NCI-H1417 treated with DMSO at 0.1 percent for 48 hours (cell line): ENCODE results near the gene COL26A1.
"Not testable (repeated sequence)": the region's sequence is repeated elsewhere in the genome, so short reads cannot be mapped to it uniquely, and the experiment has no call there.

Experiments
- DNase-seq: peaks from one replicate; lab custom pipeline; 2025; lab: John Stamatoyannopoulos, UW

COL26A1 gene

GRCh38 chr7:101362334-101363195 is at the start of gene COL26A1:
COL26A1 (plus strand) TSS chr7:101362875; CDS start chr7:101363033, 158 bp downstream.
- no peak for DNase-seq

GRCh38 chr7:101315336-101315735 is 47.3 kb upstream of the COL26A1 start:
- no peak for DNase-seq

DNA sequence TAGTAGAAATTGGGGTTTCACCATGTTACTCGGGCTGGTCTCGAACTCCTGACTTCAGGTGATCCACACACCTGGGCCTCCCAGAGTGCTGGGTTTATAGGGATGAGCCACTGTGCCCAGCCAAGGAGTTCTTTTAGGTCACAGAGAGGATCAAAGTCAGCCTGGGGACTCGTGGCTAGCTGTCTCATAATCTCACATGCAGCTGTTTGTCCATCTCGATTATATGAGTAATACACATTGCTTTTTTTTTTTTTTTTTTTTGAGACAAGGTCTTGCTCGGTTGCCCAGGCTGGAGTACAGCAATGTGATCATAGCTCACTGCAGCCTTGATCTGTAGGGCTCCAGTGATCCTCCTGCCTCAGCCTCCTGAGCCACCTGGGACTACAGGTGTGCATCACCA is 43.3 kb upstream of the COL26A1 start:
- no peak for DNase-seq

- DNase-seq: peak; percentile 21
These were observed 40.9 kb upstream of the COL26A1 start, which contains the start of gene IFT22 for GRCh38 chr7:101321491-101322401. IFT22 (minus strand) TSS chr7:101321812; CDS start chr7:101321709, 103 bp downstream.

- no peak for DNase-seq
These were observed 34.5 kb upstream of the COL26A1 start for GRCh38 chr7:101328159-101328558.

DNA sequence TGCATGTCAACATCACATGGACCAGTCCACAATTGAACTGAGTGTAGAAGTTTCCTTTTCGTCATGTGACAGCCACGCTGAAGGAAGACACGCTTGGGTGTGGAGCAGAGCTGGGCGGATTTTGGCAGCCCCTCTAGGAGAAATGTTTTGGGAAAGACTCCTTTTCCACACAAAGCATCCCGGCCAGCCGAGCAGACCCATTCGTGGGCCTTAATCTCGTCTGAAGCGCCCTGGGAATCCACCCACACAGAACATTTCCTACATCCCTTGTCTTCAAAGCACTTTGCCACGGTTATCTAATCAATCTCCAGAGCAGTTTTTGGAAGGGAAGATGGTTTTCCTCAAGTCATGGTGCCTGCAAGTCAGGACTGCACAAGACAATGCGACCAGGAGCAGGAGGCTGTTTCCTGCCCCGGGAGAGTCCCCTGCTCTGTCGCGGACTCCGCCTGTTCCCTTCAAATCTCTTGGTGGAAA is 32.6 kb upstream of the COL26A1 start:
- DNase-seq: no peak

- no peak for DNase-seq
These were observed 30.6 kb upstream of the COL26A1 start for GRCh38 chr7:101332026-101332425.

- DNase-seq: no peak
These were observed 28.8 kb upstream of the COL26A1 start for GRCh38 chr7:101333912-101334311.

DNA sequence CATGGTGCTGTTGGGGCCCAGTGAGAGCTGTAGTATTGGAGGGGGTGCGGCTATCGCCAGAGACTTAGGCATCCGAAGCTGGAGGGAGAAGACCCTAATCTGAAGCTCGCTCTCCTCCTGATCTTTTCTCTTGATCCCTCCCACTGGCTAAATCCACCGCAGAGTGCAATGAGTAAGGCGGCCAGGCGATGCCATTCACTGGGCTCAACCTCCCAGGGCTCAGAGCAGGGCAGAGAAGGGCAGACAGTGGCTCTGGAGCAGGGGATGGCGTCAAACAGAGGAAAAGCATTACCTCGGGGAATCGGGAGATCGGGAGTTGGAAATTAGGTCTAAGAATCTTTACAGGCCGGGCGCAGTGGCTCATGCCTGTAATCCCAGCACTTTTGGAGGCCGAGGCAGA is 22.3 kb upstream of the COL26A1 start:
- DNase-seq: no peak

DNA sequence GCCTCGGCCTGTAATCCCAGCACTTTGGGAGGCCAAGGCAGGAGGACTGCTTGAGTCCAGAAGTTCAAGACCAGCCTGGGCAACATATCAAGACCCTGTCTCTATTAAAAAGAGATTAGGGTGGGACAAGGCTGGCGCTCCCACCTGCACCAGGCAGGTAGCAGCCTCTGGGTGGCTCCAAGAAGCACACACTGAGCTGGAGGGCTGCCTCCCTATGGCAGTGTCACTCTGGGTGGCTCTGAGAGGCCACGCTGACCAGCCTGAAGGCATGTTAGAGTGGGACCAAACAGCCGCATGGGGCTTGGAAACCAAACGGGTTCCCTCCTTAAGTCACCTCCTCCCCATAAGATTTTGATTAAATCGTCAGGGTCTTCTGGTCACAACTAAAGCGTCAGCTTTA is 19.8 kb upstream of the COL26A1 start:
- no peak for DNase-seq

- no peak for DNase-seq
These were observed 15.2 kb upstream of the COL26A1 start for GRCh38 chr7:101347477-101347876.

DNA sequence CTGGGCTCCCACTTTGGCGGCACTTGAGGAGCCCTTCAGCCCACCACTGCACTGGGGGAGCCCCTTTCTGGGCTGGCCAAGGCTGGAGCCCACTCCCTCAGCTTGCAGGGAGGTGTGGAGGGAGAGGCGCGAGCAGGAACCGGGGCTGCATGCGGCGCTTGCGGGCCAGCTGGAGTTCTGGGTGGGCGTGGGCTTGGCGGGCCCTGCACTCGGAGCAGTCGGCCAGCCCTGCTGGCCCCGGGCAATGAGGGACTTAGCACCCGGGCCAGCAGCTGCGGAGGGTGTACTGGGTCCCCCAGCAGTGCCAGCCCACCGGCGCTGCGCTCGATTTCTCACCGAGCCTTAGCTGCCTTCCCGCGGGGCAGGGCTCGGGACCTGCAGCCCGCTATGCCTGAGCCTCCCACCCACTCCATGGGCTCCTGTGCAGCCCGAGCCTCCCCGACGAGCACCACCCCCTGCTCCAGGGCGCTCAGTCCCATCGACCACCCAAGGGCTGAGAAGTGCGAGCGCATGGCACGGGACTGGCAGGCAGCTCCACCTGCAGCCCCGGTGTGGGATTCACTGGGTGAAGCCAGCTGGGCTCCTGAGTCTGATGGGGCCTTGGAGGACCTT is 14.1 kb upstream of the COL26A1 start:
- not testable (repeated sequence) for DNase-seq

DNA sequence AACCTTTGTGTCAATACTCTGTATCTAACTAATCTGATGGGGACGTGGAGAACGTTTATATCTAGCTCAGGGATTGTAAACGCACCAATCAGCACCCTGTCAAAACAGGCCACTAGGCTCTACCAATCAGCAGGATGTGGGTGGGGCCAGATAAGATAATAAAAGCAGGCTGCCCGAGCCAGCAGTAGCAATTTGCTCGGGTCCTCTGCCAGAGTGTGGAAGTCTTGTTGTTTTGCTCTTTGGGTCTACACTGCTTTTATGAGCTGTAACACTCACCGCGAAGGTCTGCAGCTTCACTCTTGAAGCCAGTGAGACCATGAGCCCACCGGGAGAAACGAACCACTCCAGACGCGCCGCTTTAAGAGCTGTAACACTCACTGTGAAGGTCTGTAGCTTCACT is 13.4 kb upstream of the COL26A1 start:
- not testable (repeated sequence) for DNase-seq

DNA sequence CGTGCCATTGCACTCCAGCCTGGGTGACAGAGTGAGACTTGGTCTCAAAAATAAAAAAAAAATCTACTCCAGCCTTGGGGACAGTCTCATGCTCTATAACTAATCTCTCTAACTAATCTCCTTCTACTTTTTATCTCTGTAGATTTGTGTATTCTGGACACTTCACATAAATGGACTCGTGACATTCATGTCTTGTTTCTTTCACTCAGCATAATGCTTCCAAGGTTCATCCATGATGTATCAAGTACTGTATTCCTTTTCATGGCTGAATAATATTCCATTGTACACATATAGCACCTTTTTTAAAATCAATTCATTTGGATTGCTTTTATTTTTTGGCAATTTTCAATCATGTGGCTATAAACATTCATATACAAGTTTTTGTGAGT is 9.8 kb upstream of the COL26A1 start:
- DNase-seq: no peak

- no peak for DNase-seq
These were observed 5.2 kb upstream of the COL26A1 start for GRCh38 chr7:101357433-101357832.

- no peak for DNase-seq
These were observed 590 bp downstream of the COL26A1 start for GRCh38 chr7:101363196-101363733.

GRCh38 chr7:101363734-101364374 is 1.2 kb downstream of the COL26A1 start:
- no peak for DNase-seq

- DNase-seq: no peak
These were observed 3.3 kb downstream of the COL26A1 start for GRCh38 chr7:101365956-101366355.

DNA sequence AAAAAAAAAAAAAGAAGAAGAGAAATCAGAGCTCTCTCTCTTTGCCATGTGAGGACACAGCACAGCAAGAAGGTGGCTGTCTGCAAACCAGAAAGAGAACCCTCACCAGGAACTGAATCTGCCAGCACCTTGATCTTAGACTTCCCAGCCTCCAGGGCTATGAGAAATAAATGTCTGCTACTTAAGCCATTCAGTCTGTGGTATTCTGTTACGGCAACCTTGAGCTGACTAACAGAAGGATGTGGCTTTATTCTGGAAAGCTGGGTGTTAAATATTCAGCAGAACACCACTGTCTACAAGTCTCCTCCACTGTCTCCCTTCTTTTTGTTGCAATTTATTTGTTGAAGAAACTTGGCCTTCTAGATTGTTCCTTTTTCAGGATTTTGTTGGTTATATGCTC is 5.0 kb downstream of the COL26A1 start:
- DNase-seq: no peak

DNA sequence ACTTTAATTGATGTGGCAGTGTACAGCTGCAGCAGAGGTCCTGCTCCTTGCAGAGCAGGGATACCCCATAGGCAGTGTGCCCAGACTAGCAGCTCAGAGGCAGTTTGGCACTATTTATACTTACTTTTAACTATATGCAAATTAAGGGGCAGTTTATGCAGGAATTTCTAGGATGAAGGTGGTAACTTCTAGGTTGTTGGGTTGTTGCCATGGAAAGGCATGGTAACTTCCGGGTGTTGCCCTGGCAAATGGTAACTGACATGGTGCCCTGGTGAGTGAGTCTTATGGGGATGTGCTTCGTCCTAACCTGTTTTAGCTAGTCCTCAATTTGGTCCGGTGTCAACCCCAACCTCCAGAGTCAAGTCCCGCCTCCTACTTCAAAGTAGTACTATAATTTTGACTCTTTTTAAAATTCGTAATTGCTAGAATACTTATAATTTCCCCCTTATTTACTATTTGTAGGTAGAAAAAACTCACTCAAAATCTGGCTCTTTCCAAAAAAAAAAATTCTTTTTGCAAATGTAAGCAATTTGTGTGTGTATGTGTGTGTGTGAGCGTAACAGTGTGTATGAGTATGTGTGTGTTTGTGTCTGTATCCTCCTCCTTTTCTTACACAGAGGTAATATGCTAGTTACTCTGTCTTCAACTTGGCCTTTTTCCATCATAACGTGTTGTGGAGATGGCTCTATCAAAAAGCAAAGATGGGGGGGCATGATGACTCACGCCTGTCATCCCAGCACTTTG is 5.9 kb downstream of the COL26A1 start:
- DNase-seq: no peak

DNA sequence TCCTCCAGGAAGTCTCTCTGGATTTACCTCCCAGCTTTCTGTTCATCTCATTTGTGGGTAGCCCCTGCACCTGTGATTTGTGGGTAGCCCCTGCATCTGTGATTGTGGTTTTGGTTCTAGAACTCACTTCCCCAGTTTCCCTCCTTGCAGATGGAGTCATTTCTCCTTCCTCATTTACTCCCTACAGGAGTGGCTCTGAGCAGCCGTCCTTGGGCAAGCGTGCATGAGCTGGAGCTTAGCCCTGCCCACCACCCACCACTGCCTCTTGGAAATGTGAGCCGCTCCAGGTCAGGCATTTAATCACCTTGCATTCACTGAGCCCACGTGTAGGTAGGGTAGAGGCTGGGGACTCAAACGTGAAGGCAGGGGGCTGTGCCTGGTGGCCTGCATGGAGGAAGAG is 8.2 kb downstream of the COL26A1 start:
- DNase-seq: no peak
